ENCODE measurements around the gene PTPRN. TPM values are rescaled to one million over a fixed set of nuclear protein-coding genes. Genes with fewer than 3 reads are reported as not detected.
A peak's percentile ranks its signal among the peaks of the same experiment; 100 is the strongest.
"Not testable (repeated sequence)": the region's sequence is repeated elsewhere in the genome, so short reads cannot be mapped to it uniquely, and the experiment has no call there.

The PTPRN gene
- total RNA-seq, 1 donor from 2014 or later = not detected

DNA sequence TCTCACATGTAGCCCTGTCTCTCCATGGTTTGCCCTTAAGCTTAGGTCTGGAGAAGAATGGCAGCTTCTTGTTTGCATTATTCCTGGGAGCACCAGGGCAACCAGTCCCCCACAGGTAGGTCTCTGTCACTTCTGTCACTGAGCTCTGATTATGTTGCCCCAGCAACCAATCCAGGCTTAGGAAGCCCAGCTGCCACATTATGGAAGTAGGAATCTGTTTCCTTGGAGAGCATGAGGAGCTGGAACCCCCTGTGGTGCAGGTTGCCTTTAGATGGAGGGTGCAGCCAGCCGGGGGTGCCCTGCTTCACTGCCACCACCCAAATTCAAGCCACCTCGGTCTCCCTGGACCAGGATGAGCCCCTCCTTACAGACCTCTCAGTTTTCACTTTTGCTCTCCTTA, 18.5 kb upstream of the PTPRN start:
- Mint-ChIP-seq H3K27ac (no peak overlapping the region), H3K9me3 (peaks cover 5% of the 10 kb centered on the region), H3K27me3 (peaks cover 41% of the 10 kb centered on the region), H3K4me3 (no peak overlapping the region), H3K4me1 (no peaks in the 10 kb centered on the region), H3K36me3 (ENCODE audit: low read depth) (no peaks in the 10 kb centered on the region)
- intact Hi-C loops (cut with micrococcal nuclease) = no loop called here
- DNase-seq = no peak

DNA sequence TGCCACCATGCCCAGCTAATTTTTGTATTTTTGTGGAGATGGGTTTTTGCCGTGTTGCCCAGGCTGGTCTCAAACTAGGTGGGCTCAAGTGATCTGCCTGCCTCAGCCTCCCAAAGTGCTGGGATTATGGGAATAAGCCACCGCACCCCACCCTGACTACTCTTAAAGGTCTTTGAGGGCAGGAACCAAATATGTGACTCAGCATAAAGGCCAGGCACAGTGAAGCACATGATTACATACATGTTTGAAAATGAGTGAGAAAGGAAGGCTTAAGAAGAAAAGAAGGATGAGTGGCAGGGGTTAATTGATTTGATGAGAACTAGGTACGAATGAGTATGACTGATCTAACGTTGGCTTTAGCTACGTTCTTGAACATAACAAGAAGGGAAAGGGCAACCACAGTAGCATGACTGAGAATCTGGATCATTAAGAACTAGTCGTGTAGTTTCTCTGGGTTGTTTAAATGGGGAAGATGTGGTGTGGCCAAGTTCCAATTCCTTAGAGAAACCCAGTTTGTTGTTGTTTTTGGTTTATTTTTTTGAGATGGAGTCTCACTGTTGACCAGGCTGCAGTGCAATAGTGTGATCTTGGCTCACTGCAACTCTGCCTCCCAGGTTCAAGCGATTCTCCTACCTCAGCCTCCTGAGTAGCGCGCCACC, 16.6 kb upstream of the PTPRN start:
- Mint-ChIP-seq H3K27me3 (peaks cover 33% of the 10 kb centered on the region), H3K4me1 (peaks cover 2% of the 10 kb centered on the region), H3K27ac (no peak overlapping the region), H3K9me3 (no peaks in the 10 kb centered on the region), H3K36me3 (ENCODE audit: low read depth) (no peaks in the 10 kb centered on the region), H3K4me3 (no peak overlapping the region)
- intact Hi-C loops (cut with micrococcal nuclease) = no loop called here
- no peak for DNase-seq

GRCh38 chr2:219325136-219325535, 15.9 kb upstream of the PTPRN start:
- intact Hi-C loops (cut with micrococcal nuclease) = no loop called here
- no peaks in the 10 kb centered on the region for H3K36me3 Mint-ChIP-seq (ENCODE audit: low read depth)
- H3K27me3 Mint-ChIP-seq = peaks cover 30% of the 10 kb centered on the region
- H3K4me3 Mint-ChIP-seq = no peak overlapping the region
- no peaks in the 10 kb centered on the region for H3K9me3 Mint-ChIP-seq
- DNase-seq = no peak
- peaks cover 2% of the 10 kb centered on the region for H3K4me1 Mint-ChIP-seq
- no peak overlapping the region for H3K27ac Mint-ChIP-seq

GRCh38 chr2:219323434-219323833, 14.2 kb upstream of the PTPRN start:
- Mint-ChIP-seq H3K4me1 (peaks cover 2% of the 10 kb centered on the region), H3K27ac (no peak overlapping the region), H3K27me3 (peaks cover 24% of the 10 kb centered on the region), H3K9me3 (no peaks in the 10 kb centered on the region), H3K36me3 (ENCODE audit: low read depth) (no peaks in the 10 kb centered on the region), H3K4me3 (no peak overlapping the region)
- DNase-seq = no peak
- intact Hi-C loops (cut with micrococcal nuclease) = no loop called here

GRCh38 chr2:219314804-219315468, 5.7 kb upstream of the PTPRN start:
- DNase-seq = no peak
- Mint-ChIP-seq H3K27me3 (peaks cover 11% of the 10 kb centered on the region), H3K4me1 (no peaks in the 10 kb centered on the region), H3K36me3 (ENCODE audit: low read depth) (no peaks in the 10 kb centered on the region), H3K9me3 (no peaks in the 10 kb centered on the region), H3K4me3 (no peak overlapping the region), H3K27ac (no peak overlapping the region)
- intact Hi-C loops (cut with micrococcal nuclease) = no loop called here

DNA sequence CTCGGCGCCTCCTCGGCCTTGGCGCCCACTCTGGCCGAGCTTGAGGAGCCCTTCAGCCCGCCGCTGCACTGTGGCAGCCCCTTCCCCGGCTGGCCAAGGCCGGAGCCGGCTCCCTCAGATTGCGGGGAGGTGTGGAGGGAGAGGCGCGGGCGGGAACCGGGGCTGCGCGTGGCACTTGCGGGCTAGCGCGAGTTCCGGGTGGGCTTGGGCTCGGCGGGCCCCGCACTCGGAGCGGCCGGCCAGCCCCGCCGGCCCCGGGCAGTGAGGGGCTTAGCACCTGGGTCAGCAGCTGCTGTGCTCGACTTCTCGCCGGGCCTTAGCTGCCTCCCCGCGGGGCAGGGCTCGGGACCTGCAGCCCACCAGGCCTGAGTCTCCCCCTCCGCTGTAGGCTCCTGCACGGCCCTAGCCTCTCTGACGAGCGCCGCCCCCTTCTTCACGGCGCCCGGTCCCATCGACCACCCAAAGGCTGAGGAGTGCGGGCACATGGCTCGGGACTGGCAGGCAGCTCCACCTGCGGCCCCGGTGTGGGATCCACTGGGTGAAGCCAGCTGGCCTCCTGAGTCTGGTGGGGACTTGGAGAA, 3.6 kb upstream of the PTPRN start:
- peaks cover 26% of the 10 kb centered on the region for H3K27me3 Mint-ChIP-seq
- H3K4me3 Mint-ChIP-seq; DNase-seq; intact Hi-C loops (cut with micrococcal nuclease); H3K9me3 Mint-ChIP-seq; H3K36me3 Mint-ChIP-seq (ENCODE audit: low read depth); H3K4me1 Mint-ChIP-seq; H3K27ac Mint-ChIP-seq: not testable (repeated sequence)

- intact Hi-C loops (cut with micrococcal nuclease) = no loop called here
- Mint-ChIP-seq H3K36me3 (ENCODE audit: low read depth) (no peaks in the 10 kb centered on the region), H3K4me3 (no peak overlapping the region), H3K9me3 (no peaks in the 10 kb centered on the region), H3K27ac (no peak overlapping the region), H3K4me1 (no peaks in the 10 kb centered on the region), H3K27me3 (peaks cover 51% of the 10 kb centered on the region)
- DNase-seq = peak; percentile 94
Observed at GRCh38 chr2:219308142-219309101, 779 bp downstream of the PTPRN start.

GRCh38 chr2:219306047-219306446, 3.2 kb downstream of the PTPRN start:
- H3K27me3 Mint-ChIP-seq = peaks cover 62% of the 10 kb centered on the region
- H3K36me3 Mint-ChIP-seq (ENCODE audit: low read depth) = no peaks in the 10 kb centered on the region
- H3K27ac Mint-ChIP-seq = no peak overlapping the region
- no peak overlapping the region for H3K4me3 Mint-ChIP-seq
- no peaks in the 10 kb centered on the region for H3K4me1 Mint-ChIP-seq
- no peaks in the 10 kb centered on the region for H3K9me3 Mint-ChIP-seq
- intact Hi-C loops (cut with micrococcal nuclease) = no loop called here
- no peak for DNase-seq

DNA sequence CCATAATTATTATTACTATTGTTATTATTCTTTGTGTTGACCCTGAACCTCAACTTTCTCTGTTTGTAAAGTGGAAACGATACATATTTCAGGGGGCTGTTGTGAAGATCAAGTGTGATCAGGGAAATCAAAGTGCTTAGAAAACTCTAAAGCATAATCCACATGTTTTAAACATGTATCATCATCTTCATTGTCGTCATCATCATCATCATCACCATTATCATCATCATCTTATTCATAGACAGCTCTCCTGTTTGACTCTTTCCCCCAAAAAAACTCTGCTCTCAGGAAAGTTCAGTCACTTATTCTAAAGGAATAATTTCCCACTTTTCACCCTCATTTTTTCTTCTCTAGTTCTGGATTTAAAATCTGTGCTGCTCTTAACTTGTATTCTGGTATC, 5.0 kb downstream of the PTPRN start:
- Mint-ChIP-seq H3K27ac (no peak overlapping the region), H3K27me3 (peaks cover 54% of the 10 kb centered on the region), H3K4me1 (no peaks in the 10 kb centered on the region), H3K9me3 (no peaks in the 10 kb centered on the region), H3K4me3 (no peak overlapping the region), H3K36me3 (ENCODE audit: low read depth) (no peaks in the 10 kb centered on the region)
- intact Hi-C loops (cut with micrococcal nuclease) = no loop called here
- no peak for DNase-seq

GRCh38 chr2:219302412-219302968, 6.7 kb downstream of the PTPRN start:
- Mint-ChIP-seq H3K36me3 (ENCODE audit: low read depth) (no peaks in the 10 kb centered on the region), H3K27ac (no peak overlapping the region), H3K4me3 (no peak overlapping the region), H3K27me3 (peaks cover 48% of the 10 kb centered on the region), H3K9me3 (no peaks in the 10 kb centered on the region), H3K4me1 (peaks cover 5% of the 10 kb centered on the region)
- intact Hi-C loops (cut with micrococcal nuclease) = no loop called here
- DNase-seq = no peak

- Mint-ChIP-seq H3K36me3 (ENCODE audit: low read depth) (no peaks in the 10 kb centered on the region), H3K9me3 (no peaks in the 10 kb centered on the region), H3K4me1 (peaks cover 10% of the 10 kb centered on the region), H3K4me3 (no peak overlapping the region), H3K27ac (no peak overlapping the region), H3K27me3 (peaks cover 33% of the 10 kb centered on the region)
- intact Hi-C loops (cut with micrococcal nuclease) = no loop called here
- no peak for DNase-seq
Observed at GRCh38 chr2:219300022-219300421, 9.2 kb downstream of the PTPRN start.

DNA sequence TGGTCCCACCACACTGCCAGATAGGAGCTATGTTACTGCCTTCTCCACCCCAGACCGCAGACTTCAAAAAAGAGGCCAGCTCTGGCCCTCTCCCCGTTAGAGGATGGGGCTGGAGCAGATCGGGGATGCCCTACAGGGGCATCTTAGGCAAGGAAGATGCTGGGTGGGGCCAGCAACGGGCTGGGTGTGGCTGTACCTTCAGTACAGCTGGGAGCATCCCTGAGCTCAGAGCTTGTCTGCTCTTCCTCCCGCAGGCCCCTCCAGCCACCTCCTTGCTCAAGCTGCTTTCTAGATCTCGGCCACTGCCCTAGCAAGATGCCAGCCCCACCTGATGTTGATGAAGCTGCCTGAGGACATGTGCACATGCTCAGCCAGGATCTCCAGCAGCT, 9.8 kb downstream of the PTPRN start:
- peaks cover 29% of the 10 kb centered on the region for H3K27me3 Mint-ChIP-seq
- H3K4me3 Mint-ChIP-seq = peak overlapping the region; percentile 47
- H3K36me3 Mint-ChIP-seq (ENCODE audit: low read depth) = no peaks in the 10 kb centered on the region
- H3K27ac Mint-ChIP-seq = no peak overlapping the region
- no peak for DNase-seq
- no peaks in the 10 kb centered on the region for H3K9me3 Mint-ChIP-seq
- peaks cover 13% of the 10 kb centered on the region for H3K4me1 Mint-ChIP-seq
- intact Hi-C loops (cut with micrococcal nuclease) = no loop called here

DNA sequence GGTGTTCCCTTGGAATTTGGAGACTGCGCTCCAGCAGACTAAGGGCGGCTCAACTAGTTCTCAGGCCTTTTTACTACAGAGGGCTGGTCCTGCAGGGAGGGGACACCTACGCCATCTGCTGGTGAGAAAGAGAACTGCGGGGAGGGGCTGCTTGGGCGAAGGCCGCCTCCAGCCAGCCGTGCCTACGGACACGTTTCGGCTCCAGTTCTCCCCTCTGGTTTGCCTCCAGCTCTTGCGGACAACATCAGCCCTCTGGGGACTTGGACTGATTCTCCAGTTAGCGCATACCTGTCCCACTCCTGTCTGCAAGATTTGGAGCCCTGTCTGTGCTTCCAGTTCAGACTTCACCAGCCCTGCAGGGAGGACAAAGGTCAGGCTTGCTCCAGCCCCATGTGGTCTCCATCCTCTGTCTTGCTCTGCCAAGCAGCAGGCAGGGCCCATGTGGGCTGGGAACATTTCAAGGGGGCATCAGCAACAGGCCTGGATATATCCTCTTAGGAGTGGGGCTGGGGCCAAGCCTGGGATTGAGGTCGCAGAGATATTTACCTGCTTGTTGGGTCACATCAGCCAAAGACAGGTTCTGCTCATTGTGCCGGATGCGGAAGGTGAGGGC, 10.3 kb downstream of the PTPRN start:
- intact Hi-C loops (cut with micrococcal nuclease) = loop anchor here (1.0 kb wide), 2 partner anchors 20 to 139 kb away; partner anchors contain the start of genes DNAJB2 and NHEJ1
- peaks cover 27% of the 10 kb centered on the region for H3K27me3 Mint-ChIP-seq
- H3K27ac Mint-ChIP-seq = no peak overlapping the region
- DNase-seq = peak; percentile 97
- peaks cover 17% of the 10 kb centered on the region for H3K4me1 Mint-ChIP-seq
- no peaks in the 10 kb centered on the region for H3K9me3 Mint-ChIP-seq
- peak overlapping the region; percentile 47 for H3K4me3 Mint-ChIP-seq
- H3K36me3 Mint-ChIP-seq (ENCODE audit: low read depth) = no peaks in the 10 kb centered on the region
